DMS114 treated with DMSO at 0.1 percent for 48 hours (cell line): ENCODE measurements around the gene VIPR2.
"Not testable (repeated sequence)": the region's sequence is repeated elsewhere in the genome, so short reads cannot be mapped to it uniquely, and the experiment has no call there.

Experiments
- DNase-seq: peaks from one replicate; lab custom pipeline; 2025; ENCODE audit not compliant: unreplicated experiment; lab: John Stamatoyannopoulos, UW

The VIPR2 gene

GRCh38 chr7:159094023-159094740 is 50.5 kb downstream of the VIPR2 start:
- no peak for DNase-seq

- DNase-seq, result no peak
Measured at GRCh38 chr7:159093351-159093971, 51.2 kb downstream of the VIPR2 start.

- DNase-seq, result no peak
Measured at GRCh38 chr7:159092701-159093121, 52.0 kb downstream of the VIPR2 start.

GRCh38 chr7:159091480-159092475 is 52.9 kb downstream of the VIPR2 start:
- DNase-seq, result no peak

- no peak for DNase-seq
Measured at GRCh38 chr7:159091041-159091440, 53.6 kb downstream of the VIPR2 start.

GRCh38 chr7:159088016-159088865 is 56.4 kb downstream of the VIPR2 start:
- no peak for DNase-seq

GRCh38 chr7:159086301-159086925 is 58.3 kb downstream of the VIPR2 start:
- no peak for DNase-seq

- no peak for DNase-seq
Measured at GRCh38 chr7:159084069-159084801, 60.4 kb downstream of the VIPR2 start.

GRCh38 chr7:159083698-159084068 is 61.0 kb downstream of the VIPR2 start:
- no peak for DNase-seq

- no peak for DNase-seq
Measured at GRCh38 chr7:159083001-159083697, 61.5 kb downstream of the VIPR2 start.

GRCh38 chr7:159082075-159082474 is 62.6 kb downstream of the VIPR2 start:
- DNase-seq, result not testable (repeated sequence)

GRCh38 chr7:159078911-159079270 is 65.8 kb downstream of the VIPR2 start:
- no peak for DNase-seq

GRCh38 chr7:159078193-159078910 is 66.3 kb downstream of the VIPR2 start:
- DNase-seq, result no peak

GRCh38 chr7:159076333-159076732 is 68.3 kb downstream of the VIPR2 start:
- DNase-seq, result no peak

GRCh38 chr7:159075563-159076238 is 69.0 kb downstream of the VIPR2 start:
- no peak for DNase-seq

- no peak for DNase-seq
Measured at GRCh38 chr7:159071260-159071659, 73.4 kb downstream of the VIPR2 start.

GRCh38 chr7:159070431-159071148 is 74.1 kb downstream of the VIPR2 start:
- no peak for DNase-seq
